Ishikawa (cell line): ENCODE results near the gene SH2D1A.

Experiments used
- FOXM1 ChIP-seq: IDR thresholded peaks from 2 replicates; pipeline ENCODE4 v1.6.1; 2012; ENCODE audit warnings: low read depth, borderline replicate concordance
- YY1 ChIP-seq: IDR thresholded peaks from 2 replicates; pipeline ENCODE4 v1.6.1; 2012; ENCODE audit warnings: low read depth

DNA sequence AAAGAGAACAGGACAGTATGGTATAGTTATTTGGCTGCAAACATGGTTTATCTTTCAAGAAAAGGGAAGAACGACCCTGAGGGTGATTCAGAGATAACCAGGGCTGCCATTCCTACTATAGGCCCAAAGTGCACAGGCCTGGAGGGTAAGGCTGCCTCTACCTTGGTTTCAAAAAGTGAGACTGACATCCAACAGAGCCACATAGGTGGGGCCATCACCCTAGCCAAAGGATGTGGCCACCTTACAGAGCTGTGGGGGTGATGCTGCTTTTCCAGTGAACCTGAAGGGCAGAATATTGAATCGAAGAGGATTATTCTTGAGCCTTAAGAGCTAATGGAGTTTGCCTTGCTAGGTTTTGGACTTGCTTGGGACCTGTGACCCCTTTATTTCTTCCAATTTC lies 15.7 kb downstream of the SH2D1A start:
- TF ChIP-seq FOXM1 (no peak), YY1 (no peak)
